Activated T-cell treated with anti-CD3 and anti-CD28 coated beads for 4 hours (primary cell): ENCODE measurements around the gene SIDT1.
"Not testable (repeated sequence)": the region's sequence is repeated elsewhere in the genome, so short reads cannot be mapped to it uniquely, and the experiment has no call there.

Source experiments
- DNase-seq: peaks from one replicate; pipeline ENCODE4 v3.0.0-alpha.2; 2020

Gene SIDT1

GRCh38 chr3:113600418-113601182, 68.2 kb downstream of the SIDT1 start:
- DNase-seq: no peak

GRCh38 chr3:113601240-113601639, 68.9 kb downstream of the SIDT1 start:
- no peak for DNase-seq

- no peak for DNase-seq
These were observed 69.9 kb downstream of the SIDT1 start for GRCh38 chr3:113602256-113602655.

GRCh38 chr3:113602836-113603235, 70.5 kb downstream of the SIDT1 start:
- no peak for DNase-seq

- no peak for DNase-seq
These were observed 74.3 kb downstream of the SIDT1 start for GRCh38 chr3:113606539-113607218.

- DNase-seq: no peak
These were observed 74.9 kb downstream of the SIDT1 start for GRCh38 chr3:113607219-113607596.

GRCh38 chr3:113614402-113614801, 82.0 kb downstream of the SIDT1 start:
- no peak for DNase-seq

GRCh38 chr3:113615976-113616375, 83.6 kb downstream of the SIDT1 start:
- DNase-seq: no peak

- no peak for DNase-seq
These were observed 85.4 kb downstream of the SIDT1 start for GRCh38 chr3:113617726-113618125.

GRCh38 chr3:113620091-113620490, 87.7 kb downstream of the SIDT1 start:
- DNase-seq: no peak

GRCh38 chr3:113623324-113623723, 91.0 kb downstream of the SIDT1 start:
- no peak for DNase-seq

GRCh38 chr3:113623811-113624210, 91.5 kb downstream of the SIDT1 start:
- DNase-seq: no peak

GRCh38 chr3:113625834-113626233, 93.5 kb downstream of the SIDT1 start:
- no peak for DNase-seq

GRCh38 chr3:113626503-113627371, 94.4 kb downstream of the SIDT1 start:
- DNase-seq: no peak

- no peak for DNase-seq
These were observed 96.0 kb downstream of the SIDT1 start for GRCh38 chr3:113628316-113628715.

GRCh38 chr3:113628788-113629187, 96.4 kb downstream of the SIDT1 start:
- DNase-seq: no peak

GRCh38 chr3:113629584-113630421, 97.4 kb downstream of the SIDT1 start:
- DNase-seq: no peak

GRCh38 chr3:113630956-113631542, 98.7 kb downstream of the SIDT1 start:
- DNase-seq: no peak

- DNase-seq: no peak
These were observed 99.2 kb downstream of the SIDT1 start for GRCh38 chr3:113631573-113631972.

GRCh38 chr3:113634782-113635474, 102.6 kb downstream of the SIDT1 start:
- no peak for DNase-seq

- not testable (repeated sequence) for DNase-seq
These were observed 103.7 kb downstream of the SIDT1 start for GRCh38 chr3:113636034-113636433.

GRCh38 chr3:113637756-113638155, 105.4 kb downstream of the SIDT1 start:
- DNase-seq: no peak
